Fibroblast of peridontal ligament (primary cell): Measurements from ENCODE around the gene CYP51A1.
"Not testable (repeated sequence)": the region's sequence is repeated elsewhere in the genome, so short reads cannot be mapped to it uniquely, and the experiment has no call there.

ENCODE experiments used
- DNase-seq: peaks from one replicate; pipeline ENCODE4 v3.0.0-alpha.2; 2010; ENCODE audit errors: extremely low read depth

Gene CYP51A1

DNA sequence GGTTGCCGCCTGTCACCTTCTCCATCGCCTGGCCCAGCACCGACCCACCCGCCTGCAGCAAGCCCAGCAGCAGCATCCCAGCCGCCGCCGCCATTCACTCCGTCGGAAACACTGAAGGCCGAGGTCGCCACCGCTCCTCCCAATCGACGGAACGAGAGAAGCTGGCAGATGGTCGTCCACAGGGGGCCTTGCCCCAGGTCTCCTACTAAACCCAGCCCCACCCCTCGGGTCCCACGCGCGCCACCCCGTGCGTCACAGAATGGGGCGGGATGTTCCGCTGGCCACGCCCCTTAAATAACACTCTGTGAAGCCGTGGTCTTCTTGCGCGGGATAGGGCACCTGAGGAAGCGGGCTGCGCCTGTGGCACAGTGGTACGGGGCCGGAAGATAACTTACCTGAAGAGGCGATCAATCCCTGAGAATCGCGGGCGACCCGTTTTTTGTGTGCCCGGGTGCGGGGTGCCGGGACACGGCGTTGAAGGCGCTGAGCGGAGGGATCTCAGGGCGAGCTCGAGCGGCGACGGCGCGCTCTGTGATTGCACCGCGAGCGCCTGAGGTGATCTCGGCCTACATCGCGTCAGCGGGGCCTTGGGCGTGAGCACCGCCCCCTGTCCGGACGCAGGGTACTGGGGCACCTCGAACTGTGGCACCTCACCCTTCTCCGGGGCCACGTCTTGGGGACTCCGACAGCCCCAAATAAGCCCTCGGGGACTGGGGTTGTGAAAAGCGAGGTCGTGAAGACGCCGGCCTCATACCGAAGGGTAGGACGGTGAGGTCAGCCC, at the start of gene CYP51A1:
Gene CYP51A1, minus strand, starts transcription at position 207 of the 781 bp plus-strand sequence. Its CDS starts 113 bp downstream, at position 94.
- peak; percentile 92 for DNase-seq

DNA sequence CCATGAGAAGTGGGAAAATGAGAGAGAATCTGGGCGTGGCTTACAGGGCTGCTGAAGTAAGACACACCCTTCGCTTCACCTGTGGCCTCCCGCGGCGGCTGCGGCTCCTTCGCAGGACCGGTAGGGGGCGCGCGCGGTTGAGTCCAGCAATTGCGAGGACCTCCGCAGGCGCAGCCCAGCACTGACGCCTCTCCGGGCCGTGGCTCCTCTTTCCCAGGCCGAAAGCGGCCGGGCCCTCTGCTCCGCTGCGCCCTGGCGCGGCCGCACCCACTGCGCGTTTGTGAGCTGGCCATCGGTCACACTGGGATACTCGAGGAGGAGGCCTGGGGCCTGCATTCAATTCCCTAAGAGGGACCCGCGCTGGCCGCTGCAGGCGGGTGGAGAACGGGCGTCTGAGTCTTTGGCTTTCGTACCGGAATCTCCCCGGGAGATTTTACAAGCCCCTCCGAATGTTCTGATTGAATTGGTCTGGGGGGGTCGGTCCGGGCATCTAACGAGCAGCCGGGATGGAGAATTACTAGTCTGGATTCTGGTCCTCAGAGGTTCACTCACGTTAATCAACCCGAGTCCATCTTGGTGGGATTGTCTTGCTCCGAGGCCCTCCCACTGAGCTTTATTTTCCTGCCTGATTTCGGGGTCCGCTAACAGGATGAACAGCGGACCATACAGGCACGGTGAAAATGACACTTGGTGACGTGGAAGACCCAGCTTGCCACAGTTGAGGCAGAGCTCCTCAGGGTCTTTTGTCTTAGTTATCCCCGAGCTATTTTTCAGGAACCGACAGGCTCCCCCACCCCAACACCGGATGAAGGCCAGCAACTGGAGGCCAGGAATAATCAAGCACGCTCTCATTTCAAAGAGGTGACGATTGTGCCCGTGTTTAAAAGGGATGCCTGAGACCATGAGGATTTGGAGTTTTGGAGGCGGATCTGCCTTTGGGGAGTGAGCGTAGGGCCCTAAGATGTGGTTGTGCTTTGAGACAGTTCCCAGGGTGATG, 44.9 kb upstream of the CYP51A1 start, which contains the start of gene LRRD1:
Gene LRRD1, minus strand, starts transcription at position 215 of the 997 bp plus-strand sequence. CDS start 13,940 bp downstream, outside the sequence.
- DNase-seq = peak; percentile 73

DNA sequence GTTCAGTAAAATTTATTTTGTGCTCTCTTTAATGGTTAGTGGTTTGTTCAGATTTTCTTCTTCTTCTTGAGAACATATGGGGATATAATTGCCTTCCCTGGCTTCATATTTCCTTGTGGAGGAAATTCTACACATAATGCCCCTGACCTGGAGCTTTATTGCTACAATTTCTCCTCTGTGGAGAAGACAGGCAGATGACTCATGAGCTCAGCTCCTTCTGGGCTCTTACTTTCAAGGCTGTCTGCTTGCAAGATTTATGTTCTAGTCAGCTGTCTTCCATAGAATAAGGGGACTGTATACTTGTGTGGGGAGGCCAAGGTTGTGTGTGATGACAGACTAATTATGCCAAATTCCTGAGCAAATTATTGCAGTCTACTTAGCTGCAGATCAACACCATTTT, 43.1 kb upstream of the CYP51A1 start:
- DNase-seq = peak; percentile 56

DNA sequence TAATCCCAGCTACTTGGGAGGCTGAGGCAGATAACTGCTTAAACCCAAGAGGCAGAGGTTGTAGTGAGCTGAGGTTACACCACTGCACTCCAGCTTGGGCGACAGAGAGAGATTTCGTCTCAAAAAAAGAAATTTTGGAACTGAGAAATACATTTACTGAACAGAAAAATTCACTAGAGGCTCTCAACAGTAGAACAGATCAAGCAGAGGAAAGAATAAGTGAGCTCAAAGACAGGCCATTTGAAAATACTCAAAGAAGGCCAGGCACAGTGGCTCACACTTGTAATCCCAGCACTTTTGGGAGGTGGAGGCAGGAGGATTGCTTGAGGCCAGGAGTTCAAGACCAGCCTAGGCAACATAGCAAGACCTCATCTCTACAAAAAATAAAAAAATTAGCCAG, 35.3 kb upstream of the CYP51A1 start:
- not testable (repeated sequence) for DNase-seq

DNA sequence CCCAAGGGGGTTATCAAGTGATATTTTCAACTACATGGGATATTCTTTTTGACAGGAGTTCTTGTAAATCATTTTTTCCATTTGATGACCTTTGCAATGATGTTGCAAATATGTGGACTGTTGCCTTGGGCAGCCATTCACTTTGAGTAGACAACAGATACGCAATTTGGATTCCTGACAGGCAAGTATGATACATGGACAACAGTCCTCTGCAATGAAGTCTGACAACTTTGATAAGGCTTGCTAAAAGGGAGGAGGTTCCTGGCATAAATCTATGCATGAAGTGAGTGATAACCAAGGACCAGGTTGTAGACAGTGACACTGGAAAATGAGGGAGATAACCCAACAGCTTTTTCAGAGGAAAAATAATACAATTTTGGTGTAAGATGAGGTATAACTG, 27.0 kb upstream of the CYP51A1 start:
- DNase-seq = no peak

DNA sequence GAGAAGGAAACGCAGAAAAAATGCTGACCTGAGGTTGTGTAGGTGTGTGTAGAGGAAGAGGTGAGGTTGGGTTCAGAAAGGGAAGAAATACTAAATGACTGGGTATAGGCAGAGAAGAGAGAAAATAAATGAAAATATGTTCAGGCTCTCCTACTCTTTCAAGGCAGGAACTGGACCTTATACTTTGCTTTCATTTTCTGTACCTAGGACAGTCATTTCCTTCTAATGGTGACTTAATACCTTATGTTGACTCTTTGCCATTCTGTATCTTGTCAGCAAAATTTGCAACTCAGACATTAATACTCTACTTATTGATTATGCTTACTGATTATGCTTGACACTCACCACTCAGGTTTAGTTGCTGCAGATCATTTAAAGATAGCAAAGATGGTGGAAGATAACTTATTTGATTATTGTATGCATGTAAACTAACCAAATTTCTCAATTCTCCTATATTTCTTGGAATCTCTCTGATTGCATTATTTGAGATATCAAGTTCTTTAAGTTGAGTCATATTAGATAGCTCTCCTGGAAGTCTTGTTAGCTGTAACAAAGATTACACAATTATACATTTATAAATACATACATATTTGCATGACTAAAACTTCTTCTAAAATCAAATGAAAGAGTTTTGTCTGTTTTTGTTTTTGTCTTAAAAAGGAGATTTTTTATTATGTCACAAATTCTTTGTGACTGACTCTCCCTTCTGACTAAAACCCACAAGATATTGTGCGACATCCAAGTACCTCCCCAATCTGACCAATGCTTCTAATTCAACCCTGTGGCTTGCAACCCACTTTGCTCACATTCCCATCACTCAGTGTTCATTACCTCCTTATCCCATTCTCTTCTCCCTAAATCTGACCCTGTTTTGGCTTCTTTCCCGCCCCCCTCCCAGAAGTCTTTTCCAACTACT, 24.6 kb upstream of the CYP51A1 start:
- peak; percentile 98 for DNase-seq

DNA sequence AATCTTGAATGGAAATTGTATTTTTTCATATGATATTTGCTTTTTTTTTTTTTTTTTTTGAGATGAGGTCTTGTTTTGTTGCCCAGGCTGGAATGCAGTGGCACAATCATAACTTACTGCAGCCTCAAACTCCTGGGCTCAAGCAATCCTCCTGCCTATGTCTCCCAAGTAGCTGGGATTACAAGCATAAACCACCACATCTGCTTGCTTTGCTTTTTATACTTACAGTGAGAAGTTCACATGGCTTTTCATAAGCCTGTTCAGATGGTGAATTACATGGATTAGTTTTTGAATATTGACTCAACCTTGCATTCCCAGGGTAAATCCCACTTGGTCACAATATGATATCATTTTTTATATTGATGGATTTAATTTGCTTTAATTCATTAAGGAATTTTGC, 22.7 kb upstream of the CYP51A1 start:
- DNase-seq = peak; percentile 80

DNA sequence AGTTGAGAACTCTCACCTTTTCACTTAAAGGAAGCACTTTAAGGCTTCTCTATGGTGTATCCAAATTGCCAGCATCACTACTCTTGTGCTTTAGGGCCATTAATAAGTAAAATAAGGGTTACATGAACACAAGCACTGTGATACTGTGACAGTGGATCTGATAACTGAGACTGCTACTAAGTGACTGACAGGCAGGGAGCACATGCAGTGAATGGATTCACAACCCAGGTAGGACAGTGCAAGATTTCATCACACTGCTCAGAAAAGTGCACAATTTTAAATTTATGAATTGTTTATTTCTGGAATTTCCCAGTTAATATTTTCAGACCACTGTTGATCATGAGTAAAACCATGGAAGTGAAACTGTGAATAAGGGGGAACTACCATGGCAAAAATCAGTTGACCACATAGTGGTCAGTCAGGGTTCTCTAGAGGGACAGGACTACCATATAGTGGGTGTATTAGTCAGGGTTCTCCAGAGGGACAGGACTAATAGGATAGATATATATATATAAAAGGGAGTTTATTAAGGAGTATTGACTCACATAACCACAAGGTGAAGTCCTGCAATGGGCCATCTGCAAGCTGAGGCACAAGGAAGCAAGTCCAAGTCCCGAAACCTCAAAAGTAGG, 20.9 kb upstream of the CYP51A1 start:
- no peak for DNase-seq

DNA sequence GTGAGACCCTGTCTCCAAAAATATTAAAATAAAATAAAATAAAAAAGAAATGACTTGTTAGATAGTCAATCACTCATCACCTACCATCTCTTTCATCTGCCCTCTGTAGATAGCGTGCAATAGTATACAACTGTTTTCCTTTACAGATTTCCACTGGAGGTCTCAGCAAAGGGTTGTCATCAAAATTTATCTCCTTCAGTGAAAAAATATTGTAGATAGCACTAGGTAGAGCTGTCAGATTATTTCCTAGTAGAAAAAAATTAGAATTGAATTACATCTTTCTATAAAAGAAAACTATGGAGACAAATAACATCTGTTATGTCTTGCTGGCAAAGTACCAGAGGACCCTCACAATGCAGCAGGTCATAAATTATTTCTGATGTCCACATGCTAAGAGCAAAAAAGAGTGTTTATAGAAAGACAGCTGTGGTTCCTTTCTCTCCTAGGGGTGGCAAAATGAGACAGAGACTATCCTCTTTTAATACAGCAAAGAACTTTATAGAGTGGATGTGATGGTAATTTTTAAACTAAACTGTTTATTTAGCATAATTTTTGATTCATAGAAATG, 16.3 kb upstream of the CYP51A1 start:
- no peak for DNase-seq

DNA sequence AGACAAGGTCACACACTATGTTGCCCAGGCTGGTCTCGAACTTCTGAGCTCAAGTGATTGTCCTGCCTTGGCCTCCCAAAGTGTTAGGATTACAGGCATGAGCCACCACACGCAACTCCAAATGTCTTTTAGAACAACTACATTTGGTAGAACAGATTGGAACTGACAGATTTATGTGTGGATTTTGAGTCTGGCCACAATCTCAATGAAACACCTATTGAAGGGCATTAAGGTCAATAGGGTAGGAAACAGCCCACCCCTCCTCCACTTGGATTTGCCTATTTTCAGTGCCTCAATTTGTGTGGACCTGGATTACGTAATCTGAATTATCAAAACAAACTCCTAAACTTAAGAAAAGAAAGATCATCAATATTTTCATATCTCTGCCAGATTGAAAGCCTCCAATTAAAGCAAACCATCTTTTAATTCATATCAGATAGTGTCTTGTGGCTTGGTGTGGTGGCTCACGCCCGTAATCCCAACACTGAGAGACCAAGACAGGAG, 15.5 kb upstream of the CYP51A1 start:
- DNase-seq = no peak

DNA sequence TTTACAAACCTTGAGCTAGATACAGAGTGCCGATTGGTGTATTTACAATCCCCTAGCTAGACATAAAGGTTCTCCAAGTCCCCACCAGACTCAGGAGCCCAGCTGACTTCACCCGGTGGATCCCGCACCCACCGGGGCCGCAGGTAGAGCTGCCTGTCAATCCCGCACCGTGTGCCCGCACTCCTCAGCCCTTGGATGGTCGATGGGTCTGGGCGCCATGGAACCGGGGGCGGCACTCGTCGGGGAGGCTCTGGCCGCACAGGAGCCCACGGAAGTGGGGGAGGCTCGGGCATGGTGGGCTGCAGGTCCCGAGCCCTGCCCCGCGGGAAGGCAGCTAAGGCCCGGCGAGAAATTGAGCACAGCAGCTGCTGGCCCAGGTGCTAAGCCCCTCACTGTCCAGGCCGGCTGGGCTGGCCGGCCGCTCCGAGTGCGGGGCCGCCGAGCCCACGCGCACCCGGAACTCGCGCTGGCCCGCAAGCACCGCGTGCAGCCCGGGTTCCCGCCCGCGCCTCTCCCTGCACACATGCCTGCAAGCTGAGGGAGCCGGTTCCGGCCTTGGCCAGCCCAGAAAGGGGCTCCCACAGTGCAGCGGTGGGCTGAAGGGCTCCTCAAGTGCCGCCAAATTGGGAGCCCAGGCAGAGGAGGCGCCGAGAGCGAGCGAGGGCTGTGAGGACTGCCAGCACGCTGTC, 9.1 kb upstream of the CYP51A1 start:
- DNase-seq = not testable (repeated sequence)

DNA sequence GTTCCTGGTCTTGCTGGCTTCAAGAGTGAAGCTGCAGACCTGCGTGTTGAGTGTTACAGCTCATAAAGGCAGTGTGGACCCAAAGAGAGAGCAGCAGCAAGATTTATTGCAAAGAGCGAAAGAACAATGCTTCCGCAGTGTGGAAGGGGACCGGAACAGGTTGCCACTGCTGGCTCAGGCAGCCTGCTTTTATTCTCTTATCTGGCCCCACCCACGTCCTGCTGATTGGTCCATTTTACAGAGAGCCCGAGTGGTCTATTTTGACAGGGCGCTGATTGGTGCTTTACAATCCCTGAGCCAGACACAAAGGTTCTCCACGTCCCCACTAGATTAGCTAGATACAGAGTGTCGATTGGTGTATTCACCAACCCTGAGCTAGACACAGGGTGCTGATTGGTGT, 8.5 kb upstream of the CYP51A1 start:
- DNase-seq = not testable (repeated sequence)

DNA sequence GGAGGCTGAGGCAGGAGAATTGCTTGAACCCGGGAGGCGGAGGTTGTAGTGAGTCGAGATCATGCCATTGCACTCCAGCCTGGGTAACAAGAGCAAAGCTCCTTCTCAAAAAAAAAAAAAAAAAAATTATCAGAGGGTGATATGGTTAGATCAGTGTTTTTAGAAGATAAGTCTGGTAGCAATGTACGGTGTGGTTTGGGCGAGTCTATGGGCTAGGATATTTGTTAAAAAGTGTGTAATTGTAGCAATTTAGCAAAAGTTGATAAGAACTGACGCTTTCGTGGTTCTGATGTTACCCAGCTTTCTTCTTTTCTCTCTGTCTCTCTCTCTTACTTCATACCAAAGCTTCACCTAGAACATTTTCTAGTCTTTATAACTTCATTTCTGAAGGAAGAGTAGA, 6.9 kb upstream of the CYP51A1 start:
- DNase-seq = no peak

DNA sequence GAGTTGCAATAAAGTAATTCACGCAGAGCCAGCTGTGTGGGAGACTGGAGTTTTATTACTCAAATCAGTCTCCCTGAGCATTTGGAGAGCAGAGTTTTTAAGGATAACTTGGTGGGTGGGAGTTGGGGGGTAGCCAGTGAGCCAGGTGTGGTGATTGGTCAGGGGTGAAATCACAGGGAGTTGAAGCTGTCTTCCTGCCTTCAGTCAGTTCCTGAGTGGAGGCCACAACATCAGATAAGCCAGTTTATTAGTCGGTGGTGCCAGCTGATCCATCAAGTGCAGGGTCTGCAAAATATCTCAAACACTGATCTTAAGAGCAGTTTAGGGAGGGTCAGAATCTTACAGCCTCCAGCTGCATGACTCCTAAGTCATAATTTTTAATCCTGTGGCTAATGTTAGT, 3.3 kb upstream of the CYP51A1 start:
- DNase-seq = no peak

DNA sequence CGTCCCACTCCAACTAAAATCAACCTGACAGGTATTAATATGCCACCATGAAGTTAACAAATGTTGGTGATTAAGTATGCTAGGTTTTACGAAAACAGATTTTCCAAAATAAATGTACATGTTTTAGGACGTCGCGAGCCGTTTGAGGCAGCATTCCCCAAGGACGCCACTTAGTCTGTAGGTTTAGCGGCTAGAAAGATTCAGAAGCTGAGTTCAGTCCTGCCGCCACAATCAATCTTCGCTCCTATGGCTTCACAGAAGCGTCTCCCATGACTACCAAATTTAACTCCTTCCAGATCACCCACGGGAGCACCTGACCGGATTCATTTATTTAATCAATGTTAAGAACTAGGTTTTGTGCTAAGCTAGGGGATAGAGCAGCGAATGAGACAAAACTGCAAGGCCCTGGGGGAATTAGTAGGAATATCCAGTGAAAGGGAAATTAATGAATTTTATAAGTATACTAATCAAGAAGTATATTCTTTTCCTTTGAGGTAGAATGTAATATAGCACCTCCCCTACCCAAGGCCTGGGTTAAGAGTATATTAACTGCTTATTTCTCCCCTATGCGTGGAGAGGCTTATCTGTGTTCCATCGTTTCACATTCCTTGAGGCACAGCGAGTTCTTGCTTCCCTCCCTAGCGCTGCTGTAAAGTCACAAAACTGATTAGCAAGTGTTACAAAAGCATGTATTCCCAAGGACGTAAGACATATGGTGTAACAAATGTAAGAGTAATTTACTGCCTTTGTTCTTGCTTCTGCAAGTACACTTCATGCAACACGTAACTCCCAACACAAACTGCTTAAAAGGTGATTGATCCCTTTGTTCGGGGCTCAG, 994 bp upstream of the CYP51A1 start:
- peak; percentile 53 for DNase-seq

DNA sequence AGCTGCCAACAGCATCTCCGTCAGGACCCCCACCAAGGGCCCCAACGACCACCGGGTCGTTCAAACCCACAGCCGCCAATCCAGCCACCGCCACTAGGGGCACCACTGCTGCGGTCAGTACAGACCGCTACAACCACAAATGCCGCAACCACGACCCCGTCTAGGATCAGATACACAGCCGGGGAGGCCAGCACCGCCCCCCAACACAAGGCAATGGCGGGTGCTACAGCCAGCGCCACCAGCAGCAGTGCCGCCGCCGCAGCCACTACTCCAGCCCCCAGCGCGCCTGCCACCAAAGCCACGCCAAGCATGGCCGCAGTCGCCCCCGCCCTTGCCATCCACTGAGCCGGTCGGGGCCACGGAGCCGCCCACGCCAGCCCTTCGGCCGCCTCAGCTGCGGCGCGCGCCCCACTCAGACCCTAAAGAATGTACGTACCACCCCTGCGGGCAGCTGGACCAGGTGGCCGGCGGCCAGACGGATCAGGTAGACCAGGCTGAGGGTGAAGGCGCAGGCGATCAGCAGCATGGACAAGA, 473 bp downstream of the CYP51A1 start:
- peak; percentile 55 for DNase-seq

DNA sequence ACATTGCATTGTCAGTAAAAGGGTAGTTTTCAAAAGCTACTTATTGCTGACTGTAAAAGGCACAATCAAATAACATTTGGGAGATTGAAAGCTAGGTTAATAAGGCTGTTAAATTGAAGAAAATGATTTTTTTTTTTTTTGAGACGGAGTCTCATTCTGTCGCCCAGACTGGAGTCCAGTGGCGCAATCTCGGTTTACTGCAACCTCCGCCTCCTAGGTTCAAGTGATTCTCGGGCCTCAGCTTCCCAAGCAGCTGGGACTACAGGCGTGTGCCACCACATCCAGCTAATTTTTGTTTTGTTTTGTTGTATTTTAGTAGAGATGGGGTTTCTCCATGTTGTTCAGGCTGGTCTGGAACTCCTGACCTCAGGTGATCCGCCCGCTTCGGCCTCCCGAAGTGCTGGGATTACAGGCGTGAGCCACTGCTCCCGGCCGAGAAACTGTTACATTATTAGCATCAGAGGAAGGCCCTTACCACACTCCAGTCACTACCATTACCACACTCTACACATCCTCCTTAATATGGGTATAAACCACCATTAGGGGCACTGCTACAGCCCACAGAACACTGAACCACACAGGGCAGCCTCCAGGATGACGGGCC, 1.0 kb downstream of the CYP51A1 start:
- peak; percentile 14 for DNase-seq

DNA sequence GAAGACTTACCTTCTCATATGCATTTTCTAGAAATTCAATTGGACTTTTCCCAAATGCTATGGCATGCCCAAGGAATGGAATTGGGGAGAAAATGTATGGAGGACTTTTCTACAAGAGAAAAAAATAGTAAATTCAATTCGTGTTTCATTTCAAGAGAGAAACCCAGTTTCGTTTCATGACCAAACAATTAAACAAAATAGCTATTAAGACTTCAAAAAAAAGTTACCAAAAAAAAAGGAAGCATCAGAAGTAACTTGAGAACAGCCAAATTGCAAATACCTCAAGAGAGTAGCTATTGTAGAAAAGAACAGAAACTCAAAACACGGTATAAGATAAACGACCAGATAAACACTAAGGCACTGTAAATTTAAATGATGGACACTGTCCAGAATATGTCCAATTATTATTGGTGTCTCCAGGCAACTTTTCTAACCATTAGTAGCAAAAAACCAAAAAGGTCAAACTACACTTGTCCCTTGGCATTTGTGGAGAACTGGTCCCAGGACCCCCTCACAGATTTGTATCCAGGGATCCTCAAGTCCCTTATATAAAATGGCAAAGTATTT, 2.4 kb downstream of the CYP51A1 start:
- DNase-seq = peak; percentile 16
